VCaP (cell line): ENCODE results near the gene CACNA1S.

Experiments
- H3K27ac ChIP-seq: fragments of 450-650 bp; 2 replicates; pipeline ENCODE4 v1.5.1; 2017
- TF ChIP-seq, protein P1 (sequence below): fragments of 450-650 bp; conservative IDR thresholded peaks from 2 replicates; pipeline ENCODE4 v1.5.1; 2017; ENCODE audit warnings: mild to moderate bottlenecking, moderate library complexity

Gene CACNA1S

DNA sequence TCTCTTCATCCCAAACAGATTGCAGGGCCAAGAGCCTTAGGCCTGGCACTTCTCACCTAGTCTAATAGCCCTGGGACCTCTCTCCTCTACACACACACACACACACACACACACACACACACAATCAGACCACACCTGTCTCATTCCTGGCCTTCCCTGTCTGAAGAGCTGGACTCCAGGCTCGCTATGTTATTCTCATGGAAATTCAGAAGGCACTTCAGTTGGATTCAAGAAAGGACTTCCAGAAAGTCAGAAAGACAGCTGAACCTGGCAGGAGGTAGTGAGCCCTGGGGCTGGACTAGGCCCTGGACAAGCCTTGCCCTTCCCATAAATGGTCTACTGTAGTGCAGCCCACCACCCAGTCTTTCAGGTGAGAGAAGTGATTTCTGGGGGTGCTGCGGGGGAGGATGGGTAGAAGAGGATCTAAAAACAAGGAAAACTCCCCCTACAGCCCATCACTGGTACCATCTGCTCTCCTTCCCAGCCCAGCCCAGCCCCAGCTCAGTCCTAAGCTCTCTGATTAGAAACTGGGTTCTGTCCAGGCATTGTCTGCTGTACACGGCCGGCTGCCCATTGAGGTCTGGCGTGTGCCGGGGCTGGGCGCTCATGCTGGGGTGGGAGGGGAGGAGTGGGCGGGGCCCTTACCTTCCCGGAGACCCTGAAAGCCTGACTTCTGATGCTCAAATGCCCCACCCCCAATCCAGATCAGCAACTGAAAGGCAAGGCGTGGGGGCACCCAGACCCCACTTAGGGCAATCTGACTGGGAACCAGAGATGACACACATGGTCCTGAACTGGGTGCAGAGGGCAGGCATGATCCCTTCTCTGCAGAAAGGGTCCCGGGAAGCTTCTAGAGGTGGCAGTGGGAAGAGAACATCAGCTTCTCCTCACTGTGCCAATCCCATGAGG is 91.3 kb downstream of the CACNA1S start:
- TF ChIP-seq, protein P1, sequence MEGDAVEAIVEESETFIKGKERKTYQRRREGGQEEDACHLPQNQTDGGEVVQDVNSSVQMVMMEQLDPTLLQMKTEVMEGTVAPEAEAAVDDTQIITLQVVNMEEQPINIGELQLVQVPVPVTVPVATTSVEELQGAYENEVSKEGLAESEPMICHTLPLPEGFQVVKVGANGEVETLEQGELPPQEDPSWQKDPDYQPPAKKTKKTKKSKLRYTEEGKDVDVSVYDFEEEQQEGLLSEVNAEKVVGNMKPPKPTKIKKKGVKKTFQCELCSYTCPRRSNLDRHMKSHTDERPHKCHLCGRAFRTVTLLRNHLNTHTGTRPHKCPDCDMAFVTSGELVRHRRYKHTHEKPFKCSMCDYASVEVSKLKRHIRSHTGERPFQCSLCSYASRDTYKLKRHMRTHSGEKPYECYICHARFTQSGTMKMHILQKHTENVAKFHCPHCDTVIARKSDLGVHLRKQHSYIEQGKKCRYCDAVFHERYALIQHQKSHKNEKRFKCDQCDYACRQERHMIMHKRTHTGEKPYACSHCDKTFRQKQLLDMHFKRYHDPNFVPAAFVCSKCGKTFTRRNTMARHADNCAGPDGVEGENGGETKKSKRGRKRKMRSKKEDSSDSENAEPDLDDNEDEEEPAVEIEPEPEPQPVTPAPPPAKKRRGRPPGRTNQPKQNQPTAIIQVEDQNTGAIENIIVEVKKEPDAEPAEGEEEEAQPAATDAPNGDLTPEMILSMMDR: no peak; the same call in 1 of the 2 replicates
- H3K27ac ChIP-seq: no peak overlapping the region

DNA sequence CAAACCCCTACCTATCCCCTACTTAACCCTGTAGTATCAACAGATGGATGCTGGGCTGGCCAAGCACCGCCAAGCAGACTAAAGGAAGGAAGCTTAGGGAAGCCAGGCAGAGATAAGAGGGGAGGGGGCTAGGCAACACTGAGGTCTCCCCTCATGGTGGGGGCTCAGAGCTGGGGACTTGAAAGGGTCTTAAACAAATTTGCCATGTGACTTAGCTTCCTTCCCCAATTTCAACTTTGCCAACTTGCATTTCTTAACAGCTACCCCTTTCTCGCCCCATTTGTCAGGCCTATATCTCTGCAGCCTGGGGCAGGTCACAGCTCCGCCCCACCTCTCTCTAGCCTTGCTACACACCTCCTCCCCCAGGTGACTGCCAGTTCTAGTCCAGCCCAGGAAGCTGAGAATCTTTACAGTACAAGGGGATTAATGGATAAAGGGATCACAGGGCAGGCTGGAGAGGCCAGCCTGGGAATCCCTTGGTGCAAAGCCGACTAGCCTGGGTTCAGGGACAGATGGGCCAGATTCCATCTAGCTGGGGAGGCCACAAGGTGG is 92.1 kb downstream of the CACNA1S start:
- TF ChIP-seq, protein P1: no peak
- H3K27ac ChIP-seq: no peak overlapping the region

DNA sequence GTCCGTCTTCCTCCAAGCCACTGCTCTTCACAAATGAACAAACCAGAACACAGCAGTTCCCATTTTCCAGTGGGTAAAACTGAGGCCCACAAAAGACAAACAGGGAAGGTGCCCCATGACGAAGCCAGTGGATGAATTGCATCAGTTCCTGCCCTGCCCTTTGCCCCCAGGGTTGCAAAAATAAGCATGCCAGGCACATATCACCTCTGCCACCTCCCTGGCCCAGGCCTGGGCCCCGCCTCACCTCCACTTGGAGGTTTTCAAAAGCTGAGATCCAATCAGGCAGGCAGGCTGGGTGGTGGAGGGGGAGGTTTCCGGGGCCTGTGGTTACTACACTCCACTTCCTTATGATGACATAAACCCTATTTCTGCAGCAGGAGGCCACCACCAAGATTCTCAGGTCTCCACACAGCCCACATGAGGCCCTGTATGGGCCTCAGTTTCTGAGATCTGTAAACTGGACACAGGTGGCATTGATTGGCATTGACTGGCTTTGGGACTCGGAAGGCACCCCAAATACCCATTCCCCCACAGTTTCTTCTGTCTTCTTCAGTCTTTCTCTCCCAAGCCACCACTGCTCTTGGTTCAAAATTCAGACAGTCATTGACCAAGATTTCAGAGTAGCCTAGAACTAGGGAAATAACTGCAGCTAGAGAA is 92.8 kb downstream of the CACNA1S start:
- no peak overlapping the region for H3K27ac ChIP-seq
- TF ChIP-seq, protein P1: no peak

DNA sequence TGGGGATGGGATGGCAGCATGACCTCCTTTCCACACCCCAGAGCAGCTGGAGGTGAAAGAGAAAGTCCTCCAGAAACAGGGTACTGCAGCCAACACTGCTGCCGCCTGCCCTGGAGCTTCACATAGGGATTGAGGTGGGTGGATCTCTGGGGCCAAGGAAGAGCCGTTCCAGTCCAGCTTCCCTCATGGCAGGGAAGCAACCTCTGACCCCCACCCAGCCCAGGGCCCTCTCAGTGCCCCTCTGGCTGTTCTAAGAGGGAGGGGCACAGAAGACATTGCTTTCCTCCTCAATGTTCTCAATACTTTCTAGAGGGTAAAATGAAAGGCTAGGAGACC is 94.4 kb downstream of the CACNA1S start:
- H3K27ac ChIP-seq: no peak overlapping the region
- TF ChIP-seq, protein P1: no peak

DNA sequence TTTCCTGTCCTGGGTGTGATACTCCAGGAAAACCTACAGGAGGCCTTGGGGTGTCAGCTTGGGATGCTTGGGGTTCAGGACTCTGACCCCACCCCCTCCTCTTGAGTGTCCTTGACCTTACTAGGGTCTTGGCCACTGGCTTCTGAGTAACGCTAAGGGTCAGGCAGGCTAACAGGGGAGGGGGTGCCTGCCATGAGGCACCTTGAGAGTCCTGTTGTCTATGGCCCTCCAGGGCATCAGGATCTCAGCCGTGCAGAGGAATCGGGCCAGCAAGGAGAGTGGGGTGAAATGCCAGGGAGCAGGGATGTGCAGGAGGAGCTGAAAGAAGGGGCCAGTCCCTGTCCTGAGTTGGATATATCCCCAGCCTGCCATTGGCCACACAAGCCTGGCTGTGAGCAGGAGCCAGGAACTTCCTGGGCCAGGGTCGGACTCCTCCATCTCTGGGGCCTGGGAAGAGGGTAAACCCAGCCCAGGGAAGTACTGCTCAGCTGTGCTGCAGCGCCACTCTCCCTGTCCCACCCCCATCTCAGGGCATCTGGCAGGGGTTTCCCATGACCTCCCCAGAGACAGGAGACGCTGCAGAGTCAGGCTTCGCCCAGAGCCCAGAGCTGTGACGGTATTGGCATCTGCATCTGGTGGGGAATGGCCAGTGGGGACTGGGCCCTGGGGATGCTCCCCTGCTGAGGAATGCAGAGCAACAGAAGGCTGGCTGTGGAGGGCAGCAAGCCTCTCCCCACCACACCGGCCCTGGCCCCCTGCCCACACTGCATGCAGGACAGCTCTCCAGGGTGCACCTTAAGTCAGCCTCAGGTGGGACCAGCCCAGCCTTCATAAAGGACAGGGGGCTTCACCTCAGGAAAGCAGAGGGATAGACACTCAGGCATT is 95.0 kb downstream of the CACNA1S start:
- H3K27ac ChIP-seq: no peak overlapping the region
- TF ChIP-seq, protein P1: no peak

DNA sequence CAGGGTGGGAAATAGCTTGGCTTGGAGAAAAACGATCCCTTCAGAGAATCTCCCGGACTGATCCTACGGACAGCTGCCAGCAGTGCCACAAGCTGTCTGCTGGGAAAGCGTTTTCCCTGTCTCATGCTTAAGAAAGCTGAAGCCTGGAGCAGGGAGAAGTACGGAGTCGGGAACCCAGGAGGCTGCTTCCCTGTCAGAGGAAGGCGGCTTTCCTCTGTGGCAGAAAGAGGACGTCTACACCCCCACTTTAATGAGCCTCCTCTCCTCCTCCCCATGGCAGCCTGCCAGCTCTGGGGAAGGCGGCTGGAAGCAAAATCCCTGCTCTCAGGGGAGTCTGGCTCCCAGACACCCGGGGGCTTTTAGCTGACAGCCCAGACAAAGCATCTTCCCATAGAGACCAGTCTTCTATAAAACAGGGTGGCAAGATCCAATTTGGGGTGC is 96.0 kb downstream of the CACNA1S start:
- TF ChIP-seq, protein P1: no peak
- H3K27ac ChIP-seq: no peak overlapping the region
